ENCODE measurements around the gene KLHL13.

DNA sequence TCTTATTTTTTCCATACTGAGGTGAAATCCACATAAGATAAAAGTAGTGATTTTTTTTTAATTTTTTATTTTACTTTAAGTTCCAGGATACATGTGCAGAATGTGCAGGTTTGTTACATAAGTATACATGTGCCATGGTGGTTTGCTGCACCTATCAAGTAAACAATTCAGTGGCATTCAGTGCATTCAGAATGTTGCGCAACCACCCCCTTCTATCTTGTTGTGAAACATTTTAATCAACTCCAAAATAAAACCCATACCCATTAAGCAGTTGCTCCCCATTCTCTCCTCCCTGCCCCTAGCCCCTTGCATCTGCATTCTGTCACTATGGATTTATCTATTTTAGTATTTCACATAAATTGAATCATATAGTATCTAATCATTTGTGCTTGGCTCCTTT, 121.2 kb downstream of the KLHL13 start:
- TF ChIP-seq POLR2A (IDR thresholded peaks at IDR 0.05; ENCODE audit: low read length) (no peak), GATA1 (IDR thresholded peaks at IDR 0.05; ENCODE audit: low read depth, low read length) (no peak)

Data from erythroblast (primary cell).